SK-N-SH (cell line): ENCODE results near the gene PRKG1. TPM values are rescaled to one million over a fixed set of nuclear protein-coding genes. Genes with fewer than 3 reads are reported as not detected.

ENCODE experiments used
- CTCF ChIA-PET: fragments of 300-600, 350-600 bp; formaldehyde crosslinking; extraction: SDS; loops from one replicate; lab custom pipeline; 2021; lab: Yijun Ruan, JAX
- POLR2A ChIA-PET: fragments of 350-600 bp; sonication (Branson Sonifier 250); formaldehyde crosslinking; extraction: SDS; loops from one replicate; lab custom pipeline; 2020; ENCODE audit warnings: antibody characterized with exemption, inconsistent platforms; lab: Yijun Ruan, JAX
- DNase-seq: peaks from one replicate; pipeline ENCODE4 v3.0.0; 2012
- H2AFZ ChIP-seq: fragments of 200-600 bp; sonication (generic); 2 replicates; pipeline ENCODE4 v1.8.1; 2016; ENCODE audit warnings: antibody characterized with exemption, mild to moderate bottlenecking, low read depth
- H3F3A ChIP-seq: fragments of 200-600 bp; sonication (generic); replicated peaks from 2 replicates; pipeline ENCODE3; 2016; ENCODE audit warnings: antibody characterized with exemption, mild to moderate bottlenecking; ENCODE audit not compliant: insufficient read depth
- H3K27ac ChIP-seq, 2 experiments: fragments of 200-500 bp in 1 of 2; fragments of 200-600 bp in 1 of 2; sonication (Bioruptor generic) in 1 of 2; sonication (generic), shearing (Covaris generic) in 1 of 2; 2 replicates each; pipeline versions ENCODE4 v1.5.1 to v1.6.1; 2014 to 2016; ENCODE audit warnings: low read depth in 2 of 2, inconsistent platforms in 1 of 2, low read length in 1 of 2, mild to moderate bottlenecking in 1 of 2, mixed read lengths in 1 of 2
- H3K27me3 ChIP-seq: fragments of 200-600 bp; sonication (generic), shearing (Covaris generic); 2 replicates; pipeline ENCODE4 v1.6.1; 2016; ENCODE audit warnings: mixed run types; ENCODE audit not compliant: insufficient read depth
- H3K36me3 ChIP-seq, 2 experiments: fragments of 200-500 bp in 1 of 2; fragments of 200-600 bp in 1 of 2; sonication (Bioruptor generic) in 1 of 2; sonication (generic) in 1 of 2; replicated peaks in 1 of 2; 2 replicates each; pipeline versions ENCODE3 to v1.5.1; 2014 to 2016; ENCODE audit warnings: low read length in 1 of 2, mild to moderate bottlenecking in 1 of 2; ENCODE audit not compliant: insufficient read depth in 2 of 2, control insufficient read depth in 1 of 2
- H3K4me1 ChIP-seq, 2 experiments: fragments of 200-500 bp in 1 of 2; fragments of 200-600 bp in 1 of 2; sonication (Bioruptor generic) in 1 of 2; sonication (generic), shearing (Covaris generic) in 1 of 2; 2 replicates each; pipeline versions ENCODE4 v1.5.1 to v1.6.1; 2014 to 2016; ENCODE audit warnings: low read depth in 1 of 2, low read length in 1 of 2, mixed run types in 1 of 2; ENCODE audit not compliant: insufficient read depth in 2 of 2, control insufficient read depth in 1 of 2
- H3K4me2 ChIP-seq: fragments of 200-600 bp; sonication (generic), shearing (Covaris generic); 2 replicates; pipeline ENCODE4 v1.6.1; 2017; ENCODE audit warnings: mixed run types
- H3K4me3 ChIP-seq, 2 experiments: fragments of 200-500 bp in 1 of 2; fragments of 200-600 bp in 1 of 2; sonication (Bioruptor generic) in 1 of 2; sonication (generic), shearing (Covaris generic) in 1 of 2; 2 replicates each; pipeline versions ENCODE4 v1.5.1 to v1.8.1; 2014 to 2016; ENCODE audit warnings: low read depth in 2 of 2, inconsistent platforms in 1 of 2, low read length in 1 of 2, mild to moderate bottlenecking in 1 of 2, mixed read lengths in 1 of 2, moderate library complexity in 1 of 2
- H3K79me2 ChIP-seq: fragments of 200-600 bp; sonication (generic); 2 replicates; pipeline ENCODE4 v1.8.1; 2017; ENCODE audit warnings: mild to moderate bottlenecking; ENCODE audit not compliant: insufficient read depth
- H3K9ac ChIP-seq: fragments of 200-600 bp; sonication (generic); 2 replicates; pipeline ENCODE4 v1.6.1; 2017; ENCODE audit warnings: mixed run types
- H3K9me2 ChIP-seq: fragments of 200-600 bp; sonication (generic); 2 replicates; pipeline ENCODE4 v1.6.1; 2017; ENCODE audit warnings: mixed run types
- H3K9me3 ChIP-seq: fragments of 200-600 bp; sonication (generic); 2 replicates; pipeline ENCODE4 v1.6.1; 2017; ENCODE audit warnings: mixed run types, mild to moderate bottlenecking, moderate library complexity
- H4K20me1 ChIP-seq: fragments of 200-600 bp; sonication (generic); 2 replicates; pipeline ENCODE4 v1.6.1; 2017; ENCODE audit warnings: mild to moderate bottlenecking, mixed run types; ENCODE audit not compliant: insufficient read depth
- ELF1 ChIP-seq: IDR thresholded peaks from 2 replicates; pipeline ENCODE4 v1.4.0; 2012
- EP300 ChIP-seq, 2 experiments: IDR thresholded peaks; 2 replicates each; pipeline versions ENCODE4 v1.4.0 to v1.6.1; 2012; ENCODE audit warnings: borderline replicate concordance in 1 of 2, low read depth in 1 of 2, low read length in 1 of 2
- EZH2phosphoT487 ChIP-seq: fragments of 200-600 bp; sonication (generic); IDR thresholded peaks from 2 replicates; pipeline ENCODE4 v1.6.1; 2017; ENCODE audit warnings: low read depth, mixed run types, mild to moderate bottlenecking, antibody characterized with exemption, moderate library complexity, borderline replicate concordance
- FOXJ3 ChIP-seq: sonication (generic); formaldehyde crosslinking; IDR thresholded peaks from 2 replicates; pipeline ENCODE4 v1.5.1; 2020; ENCODE audit warnings: mild to moderate bottlenecking, missing genetic modification reagents
- JUND ChIP-seq: IDR thresholded peaks from 2 replicates; pipeline ENCODE4 v1.4.0; 2012
- MEF2A ChIP-seq: IDR thresholded peaks from 2 replicates; pipeline ENCODE4 v1.4.0; 2012; ENCODE audit warnings: low read depth, borderline replicate concordance
- MXI1 ChIP-seq: IDR thresholded peaks from 2 replicates; pipeline ENCODE4 v1.6.1; 2012; ENCODE audit warnings: mild to moderate bottlenecking, low read depth, low read length, improper control_type of control experiment
- NFIC ChIP-seq: IDR thresholded peaks from 2 replicates; pipeline ENCODE4 v1.4.0; 2012; ENCODE audit warnings: borderline replicate concordance
- RAD21 ChIP-seq: IDR thresholded peaks from 2 replicates; pipeline ENCODE4 v1.6.1; 2012; ENCODE audit warnings: mild to moderate bottlenecking, low read length
- RCOR1 ChIP-seq: fragments of 150-350 bp; IDR thresholded peaks from 2 replicates; pipeline ENCODE4 v1.6.1; 2017; ENCODE audit warnings: antibody characterized with exemption, low read length
- REST ChIP-seq: IDR thresholded peaks from 2 replicates; pipeline ENCODE4 v1.6.1; 2012; ENCODE audit warnings: mild to moderate bottlenecking, low read depth, low read length, moderate library complexity
- RXRA ChIP-seq: IDR thresholded peaks from 2 replicates; pipeline ENCODE4 v1.4.0; 2012; ENCODE audit warnings: low read depth, mild to moderate bottlenecking, borderline replicate concordance
- SIN3A ChIP-seq: IDR thresholded peaks from 2 replicates; pipeline ENCODE4 v1.6.1; 2012; ENCODE audit warnings: low read depth, mild to moderate bottlenecking, low read length, moderate library complexity, borderline replicate concordance
- TAF1 ChIP-seq: IDR thresholded peaks from 2 replicates; pipeline ENCODE4 v1.6.1; 2012; ENCODE audit warnings: low read depth, mild to moderate bottlenecking, low read length, moderate library complexity, borderline replicate concordance
- YY1 ChIP-seq: IDR thresholded peaks from 2 replicates; pipeline ENCODE4 v1.4.0; 2012; ENCODE audit warnings: low read depth, mild to moderate bottlenecking
- ZBTB33 ChIP-seq: IDR thresholded peaks from 2 replicates; pipeline ENCODE4 v1.4.0; 2012; ENCODE audit warnings: low read depth, borderline replicate concordance
- WGBS: methylation state at CpG from one replicate; pipeline ENCODE4 v1.1.6; 2017; ENCODE audit warnings: low lambda C conversion rate; 5-methylcytosine and 5-hydroxymethylcytosine counted together
- polyA plus RNA-seq, 3 experiments: library from polyadenylated mRNA; depleted of rRNA; stranded (reverse); fragments of >200 nt; gene quantifications; 2 replicates each; pipeline ENCODE4 v1.2.3, GENCODE V29; 2012
- TF ChIP-seq, protein P1 (sequence below): fragments of 150-350 bp; IDR thresholded peaks from 2 replicates; pipeline ENCODE4 v1.6.1; 2017; ENCODE audit warnings: antibody characterized with exemption, low read length, low read depth, borderline replicate concordance
- TF ChIP-seq, protein P2 (sequence below): fragments of 150-350 bp; IDR thresholded peaks from 2 replicates; pipeline ENCODE4 v1.6.1; 2016; ENCODE audit warnings: mild to moderate bottlenecking, low read depth, low read length

PRKG1 gene
- polyA plus RNA-seq, 1 of the 3 experiments (the other 2 are of a cell fraction) = 4.1 TPM

DNA sequence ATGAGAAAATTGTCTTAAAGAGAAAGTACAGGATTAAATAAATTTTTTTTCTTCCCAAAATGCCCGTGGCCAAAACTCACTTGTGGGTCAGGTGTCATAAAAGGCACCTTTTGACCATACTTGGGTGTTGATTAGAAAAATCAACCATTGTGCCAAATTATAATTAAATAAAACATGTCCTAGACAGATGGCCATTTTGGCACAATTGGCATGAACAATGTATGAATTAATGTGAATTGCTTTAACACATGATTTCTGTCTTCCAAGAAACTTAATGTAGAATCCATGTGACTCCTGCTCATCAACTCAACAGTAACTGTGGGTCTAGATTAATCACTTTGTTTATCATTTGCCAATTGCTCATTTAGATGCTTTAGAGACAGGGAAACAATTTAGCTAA lies 561.1 kb downstream of the PRKG1 start:
- Histone ChIP-seq H3K27ac (no peak overlapping the region), H3K9me3 (no peaks in the 10 kb centered on the region), H3K4me3 (no peak overlapping the region), H3K27me3 (no peaks in the 10 kb centered on the region), H3K9me2 (no peaks in the 10 kb centered on the region), H2AFZ (no peak overlapping the region), H3F3A (no peaks in the 10 kb centered on the region), H3K79me2 (no peaks in the 10 kb centered on the region), H3K4me1 (no peaks in the 10 kb centered on the region; a peak in 2 of 4 replicates), H3K9ac (no peak overlapping the region), H4K20me1 (no peaks in the 10 kb centered on the region), H3K36me3 (no peaks in the 10 kb centered on the region), H3K4me2 (no peak overlapping the region)
- no peak for DNase-seq
- ChIA-PET CTCF (interaction anchor here (1.0 kb wide), 1 partner anchor 644 kb away, joined by 3 read pairs; no protein-coding TSS in a partner anchor), POLR2A (no interaction called here)
- 81% methylated on average over 1 of the region's 1 CpG for WGBS
- no peak for TF ChIP-seq ZBTB33

DNA sequence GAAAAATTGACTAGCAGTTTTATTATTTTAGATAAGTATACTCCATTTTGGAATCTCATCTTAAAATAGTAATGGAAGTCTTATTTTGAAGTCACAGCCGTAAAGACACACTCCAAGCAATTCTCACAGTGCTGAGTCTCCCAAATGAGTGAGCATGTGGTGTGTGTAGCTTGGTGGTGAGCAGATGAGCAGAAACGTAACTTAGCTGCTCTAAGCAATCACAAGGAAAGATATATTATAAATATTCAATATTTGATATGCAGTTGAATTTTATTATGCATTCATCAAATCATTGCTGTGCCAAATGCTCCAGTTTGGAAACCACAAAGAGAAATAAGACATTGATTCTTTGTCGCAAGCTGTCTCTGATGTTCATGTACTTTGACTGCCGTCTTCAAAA lies 563.9 kb downstream of the PRKG1 start:
- no peaks in the 10 kb centered on the region for H3F3A ChIP-seq
- H3K9me2 ChIP-seq = no peaks in the 10 kb centered on the region
- H3K9me3 ChIP-seq = no peaks in the 10 kb centered on the region
- no peaks in the 10 kb centered on the region for H3K79me2 ChIP-seq
- H3K4me2 ChIP-seq = no peak overlapping the region
- 79% methylated on average over 4 of the region's 4 CpGs for WGBS
- no peak overlapping the region for H3K9ac ChIP-seq
- H2AFZ ChIP-seq = no peak overlapping the region
- H3K27ac ChIP-seq = no peak overlapping the region
- H3K4me1 ChIP-seq = peaks cover 0 to 4% of the 10 kb centered on the region in 2 experiments; a peak in 1 of 4 replicates
- H4K20me1 ChIP-seq = no peaks in the 10 kb centered on the region
- no peak for TF ChIP-seq ELF1
- TF ChIP-seq EZH2phosphoT487 = no peak
- TF ChIP-seq NFIC = no peak
- TF ChIP-seq, protein P1, sequence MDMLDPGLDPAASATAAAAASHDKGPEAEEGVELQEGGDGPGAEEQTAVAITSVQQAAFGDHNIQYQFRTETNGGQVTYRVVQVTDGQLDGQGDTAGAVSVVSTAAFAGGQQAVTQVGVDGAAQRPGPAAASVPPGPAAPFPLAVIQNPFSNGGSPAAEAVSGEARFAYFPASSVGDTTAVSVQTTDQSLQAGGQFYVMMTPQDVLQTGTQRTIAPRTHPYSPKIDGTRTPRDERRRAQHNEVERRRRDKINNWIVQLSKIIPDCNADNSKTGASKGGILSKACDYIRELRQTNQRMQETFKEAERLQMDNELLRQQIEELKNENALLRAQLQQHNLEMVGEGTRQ = no peak
- TF ChIP-seq JUND = no peak
- no peak for TF ChIP-seq TAF1
- no peak for TF ChIP-seq RCOR1
- TF ChIP-seq YY1 = no peak
- TF ChIP-seq MXI1 = no peak
- TF ChIP-seq SIN3A = no peak
- TF ChIP-seq, protein P2, sequence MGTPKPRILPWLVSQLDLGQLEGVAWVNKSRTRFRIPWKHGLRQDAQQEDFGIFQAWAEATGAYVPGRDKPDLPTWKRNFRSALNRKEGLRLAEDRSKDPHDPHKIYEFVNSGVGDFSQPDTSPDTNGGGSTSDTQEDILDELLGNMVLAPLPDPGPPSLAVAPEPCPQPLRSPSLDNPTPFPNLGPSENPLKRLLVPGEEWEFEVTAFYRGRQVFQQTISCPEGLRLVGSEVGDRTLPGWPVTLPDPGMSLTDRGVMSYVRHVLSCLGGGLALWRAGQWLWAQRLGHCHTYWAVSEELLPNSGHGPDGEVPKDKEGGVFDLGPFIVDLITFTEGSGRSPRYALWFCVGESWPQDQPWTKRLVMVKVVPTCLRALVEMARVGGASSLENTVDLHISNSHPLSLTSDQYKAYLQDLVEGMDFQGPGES = no peak
- no peak for TF ChIP-seq EP300 (IDR thresholded peaks at IDR 0.05; ENCODE audit: borderline replicate concordance in 1 of 2, low read depth in 1 of 2, low read length in 1 of 2)
- no peak for TF ChIP-seq RXRA
- TF ChIP-seq RAD21 = no peak
- no peak for TF ChIP-seq FOXJ3 (CRISPR knock-in tag)
- no peak for TF ChIP-seq REST
- TF ChIP-seq MEF2A = no peak
- POLR2A ChIA-PET = no interaction called here
- no peak overlapping the region for H3K4me3 ChIP-seq
- no peaks in the 10 kb centered on the region for H3K36me3 ChIP-seq
- H3K27me3 ChIP-seq = no peaks in the 10 kb centered on the region
- DNase-seq = no peak
- CTCF ChIA-PET = no interaction called here
